ENCODE measurements around the gene PBXIP1. TPM values are rescaled to one million over a fixed set of nuclear protein-coding genes. Genes with fewer than 3 reads are reported as not detected.

The PBXIP1 gene
- total RNA-seq, 1 experiment from 2014 or later, result 26.5 TPM

DNA sequence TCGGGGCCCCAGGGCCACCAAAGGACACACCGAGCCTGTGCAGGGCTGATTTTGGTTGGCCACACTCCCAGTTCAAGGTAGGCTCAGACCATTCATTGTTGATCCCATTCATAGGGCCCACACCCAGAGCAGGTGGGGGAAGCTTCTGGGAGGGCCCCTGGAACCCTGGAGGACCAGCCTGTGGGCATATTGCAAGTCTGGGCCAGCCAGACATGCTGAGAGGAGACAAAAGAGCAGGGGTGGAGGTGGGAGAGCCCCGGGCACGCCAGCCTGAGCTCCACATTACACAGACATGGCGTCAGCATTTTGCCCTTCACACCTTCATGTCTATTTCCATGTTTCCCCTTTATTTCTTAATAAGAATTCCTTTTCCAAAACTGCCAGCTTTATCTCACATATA, 45.0 kb downstream of the PBXIP1 start:
- POLR2A ChIA-PET, result no interaction called here
- H3K9me3 Mint-ChIP-seq, result peaks cover 35% of the 10 kb centered on the region
- peaks cover 8% of the 10 kb centered on the region for H3K27me3 Mint-ChIP-seq (ENCODE audit: low read depth)
- no peak overlapping the region for H3K4me3 Mint-ChIP-seq
- ATAC-seq (no peak), DNase-seq (ENCODE audit: low spot score) (no peak)
- no peak overlapping the region for H3K27ac Mint-ChIP-seq
- no peak for TF ChIP-seq TEAD1 (CRISPR knock-in tag; IDR thresholded peaks at IDR 0.05)
- TF ChIP-seq, protein P1, sequence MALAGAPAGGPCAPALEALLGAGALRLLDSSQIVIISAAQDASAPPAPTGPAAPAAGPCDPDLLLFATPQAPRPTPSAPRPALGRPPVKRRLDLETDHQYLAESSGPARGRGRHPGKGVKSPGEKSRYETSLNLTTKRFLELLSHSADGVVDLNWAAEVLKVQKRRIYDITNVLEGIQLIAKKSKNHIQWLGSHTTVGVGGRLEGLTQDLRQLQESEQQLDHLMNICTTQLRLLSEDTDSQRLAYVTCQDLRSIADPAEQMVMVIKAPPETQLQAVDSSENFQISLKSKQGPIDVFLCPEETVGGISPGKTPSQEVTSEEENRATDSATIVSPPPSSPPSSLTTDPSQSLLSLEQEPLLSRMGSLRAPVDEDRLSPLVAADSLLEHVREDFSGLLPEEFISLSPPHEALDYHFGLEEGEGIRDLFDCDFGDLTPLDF (CRISPR knock-in tag; IDR thresholded peaks at IDR 0.05), result no peak
- TF ChIP-seq, protein P2, sequence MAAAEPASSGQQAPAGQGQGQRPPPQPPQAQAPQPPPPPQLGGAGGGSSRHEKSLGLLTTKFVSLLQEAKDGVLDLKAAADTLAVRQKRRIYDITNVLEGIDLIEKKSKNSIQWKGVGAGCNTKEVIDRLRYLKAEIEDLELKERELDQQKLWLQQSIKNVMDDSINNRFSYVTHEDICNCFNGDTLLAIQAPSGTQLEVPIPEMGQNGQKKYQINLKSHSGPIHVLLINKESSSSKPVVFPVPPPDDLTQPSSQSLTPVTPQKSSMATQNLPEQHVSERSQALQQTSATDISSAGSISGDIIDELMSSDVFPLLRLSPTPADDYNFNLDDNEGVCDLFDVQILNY (CRISPR knock-in tag; IDR thresholded peaks at IDR 0.05), result no peak
- TF ChIP-seq KAT7 (CRISPR knock-in tag; IDR thresholded peaks at IDR 0.05; ENCODE audit: borderline replicate concordance), result no peak
- no peak for TF ChIP-seq GTF2I (CRISPR knock-in tag; conservative IDR thresholded peaks at IDR 0.05)
- TF ChIP-seq, protein P3, sequence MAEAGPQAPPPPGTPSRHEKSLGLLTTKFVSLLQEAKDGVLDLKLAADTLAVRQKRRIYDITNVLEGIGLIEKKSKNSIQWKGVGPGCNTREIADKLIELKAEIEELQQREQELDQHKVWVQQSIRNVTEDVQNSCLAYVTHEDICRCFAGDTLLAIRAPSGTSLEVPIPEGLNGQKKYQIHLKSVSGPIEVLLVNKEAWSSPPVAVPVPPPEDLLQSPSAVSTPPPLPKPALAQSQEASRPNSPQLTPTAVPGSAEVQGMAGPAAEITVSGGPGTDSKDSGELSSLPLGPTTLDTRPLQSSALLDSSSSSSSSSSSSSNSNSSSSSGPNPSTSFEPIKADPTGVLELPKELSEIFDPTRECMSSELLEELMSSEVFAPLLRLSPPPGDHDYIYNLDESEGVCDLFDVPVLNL (CRISPR knock-in tag; IDR thresholded peaks at IDR 0.05; ENCODE audit: borderline replicate concordance, low read depth), result no peak
- no peak for TF ChIP-seq RORB (CRISPR knock-in tag; IDR thresholded peaks at IDR 0.05)
- no peak for TF ChIP-seq ZNF232 (CRISPR knock-in tag; IDR thresholded peaks at IDR 0.05)
- TF ChIP-seq, protein P4, sequence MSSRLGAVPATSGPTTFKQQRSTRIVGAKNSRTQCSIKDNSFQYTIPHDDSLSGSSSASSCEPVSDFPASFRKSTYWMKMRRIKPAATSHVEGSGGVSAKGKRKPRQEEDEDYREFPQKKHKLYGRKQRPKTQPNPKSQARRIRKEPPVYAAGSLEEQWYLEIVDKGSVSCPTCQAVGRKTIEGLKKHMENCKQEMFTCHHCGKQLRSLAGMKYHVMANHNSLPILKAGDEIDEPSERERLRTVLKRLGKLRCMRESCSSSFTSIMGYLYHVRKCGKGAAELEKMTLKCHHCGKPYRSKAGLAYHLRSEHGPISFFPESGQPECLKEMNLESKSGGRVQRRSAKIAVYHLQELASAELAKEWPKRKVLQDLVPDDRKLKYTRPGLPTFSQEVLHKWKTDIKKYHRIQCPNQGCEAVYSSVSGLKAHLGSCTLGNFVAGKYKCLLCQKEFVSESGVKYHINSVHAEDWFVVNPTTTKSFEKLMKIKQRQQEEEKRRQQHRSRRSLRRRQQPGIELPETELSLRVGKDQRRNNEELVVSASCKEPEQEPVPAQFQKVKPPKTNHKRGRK (CRISPR knock-in tag; IDR thresholded peaks at IDR 0.05; ENCODE audit: borderline replicate concordance), result no peak
- TF ChIP-seq, protein P5, sequence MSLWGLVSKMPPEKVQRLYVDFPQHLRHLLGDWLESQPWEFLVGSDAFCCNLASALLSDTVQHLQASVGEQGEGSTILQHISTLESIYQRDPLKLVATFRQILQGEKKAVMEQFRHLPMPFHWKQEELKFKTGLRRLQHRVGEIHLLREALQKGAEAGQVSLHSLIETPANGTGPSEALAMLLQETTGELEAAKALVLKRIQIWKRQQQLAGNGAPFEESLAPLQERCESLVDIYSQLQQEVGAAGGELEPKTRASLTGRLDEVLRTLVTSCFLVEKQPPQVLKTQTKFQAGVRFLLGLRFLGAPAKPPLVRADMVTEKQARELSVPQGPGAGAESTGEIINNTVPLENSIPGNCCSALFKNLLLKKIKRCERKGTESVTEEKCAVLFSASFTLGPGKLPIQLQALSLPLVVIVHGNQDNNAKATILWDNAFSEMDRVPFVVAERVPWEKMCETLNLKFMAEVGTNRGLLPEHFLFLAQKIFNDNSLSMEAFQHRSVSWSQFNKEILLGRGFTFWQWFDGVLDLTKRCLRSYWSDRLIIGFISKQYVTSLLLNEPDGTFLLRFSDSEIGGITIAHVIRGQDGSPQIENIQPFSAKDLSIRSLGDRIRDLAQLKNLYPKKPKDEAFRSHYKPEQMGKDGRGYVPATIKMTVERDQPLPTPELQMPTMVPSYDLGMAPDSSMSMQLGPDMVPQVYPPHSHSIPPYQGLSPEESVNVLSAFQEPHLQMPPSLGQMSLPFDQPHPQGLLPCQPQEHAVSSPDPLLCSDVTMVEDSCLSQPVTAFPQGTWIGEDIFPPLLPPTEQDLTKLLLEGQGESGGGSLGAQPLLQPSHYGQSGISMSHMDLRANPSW (CRISPR knock-in tag; conservative IDR thresholded peaks at IDR 0.05; ENCODE audit: low read depth), result no peak
- TF ChIP-seq ZNF671 (CRISPR knock-in tag; IDR thresholded peaks at IDR 0.05), result no peak
- TF ChIP-seq, protein P6, sequence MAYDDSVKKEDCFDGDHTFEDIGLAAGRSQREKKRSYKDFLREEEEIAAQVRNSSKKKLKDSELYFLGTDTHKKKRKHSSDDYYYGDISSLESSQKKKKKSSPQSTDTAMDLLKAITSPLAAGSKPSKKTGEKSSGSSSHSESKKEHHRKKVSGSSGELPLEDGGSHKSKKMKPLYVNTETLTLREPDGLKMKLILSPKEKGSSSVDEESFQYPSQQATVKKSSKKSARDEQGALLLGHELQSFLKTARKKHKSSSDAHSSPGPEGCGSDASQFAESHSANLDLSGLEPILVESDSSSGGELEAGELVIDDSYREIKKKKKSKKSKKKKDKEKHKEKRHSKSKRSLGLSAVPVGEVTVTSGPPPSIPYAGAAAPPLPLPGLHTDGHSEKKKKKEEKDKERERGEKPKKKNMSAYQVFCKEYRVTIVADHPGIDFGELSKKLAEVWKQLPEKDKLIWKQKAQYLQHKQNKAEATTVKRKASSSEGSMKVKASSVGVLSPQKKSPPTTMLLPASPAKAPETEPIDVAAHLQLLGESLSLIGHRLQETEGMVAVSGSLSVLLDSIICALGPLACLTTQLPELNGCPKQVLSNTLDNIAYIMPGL (CRISPR knock-in tag; IDR thresholded peaks at IDR 0.05), result no peak
- TF ChIP-seq, protein P7, sequence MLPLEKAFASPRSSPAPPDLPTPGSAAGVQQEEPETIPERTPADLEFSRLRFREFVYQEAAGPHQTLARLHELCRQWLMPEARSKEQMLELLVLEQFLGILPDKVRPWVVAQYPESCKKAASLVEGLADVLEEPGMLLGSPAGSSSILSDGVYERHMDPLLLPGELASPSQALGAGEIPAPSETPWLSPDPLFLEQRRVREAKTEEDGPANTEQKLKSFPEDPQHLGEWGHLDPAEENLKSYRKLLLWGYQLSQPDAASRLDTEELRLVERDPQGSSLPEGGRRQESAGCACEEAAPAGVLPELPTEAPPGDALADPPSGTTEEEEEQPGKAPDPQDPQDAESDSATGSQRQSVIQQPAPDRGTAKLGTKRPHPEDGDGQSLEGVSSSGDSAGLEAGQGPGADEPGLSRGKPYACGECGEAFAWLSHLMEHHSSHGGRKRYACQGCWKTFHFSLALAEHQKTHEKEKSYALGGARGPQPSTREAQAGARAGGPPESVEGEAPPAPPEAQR (CRISPR knock-in tag; IDR thresholded peaks at IDR 0.05), result no peak
- TF ChIP-seq IRF2 (CRISPR knock-in tag; IDR thresholded peaks at IDR 0.05; ENCODE audit: borderline replicate concordance, low read depth), result no peak
- TF ChIP-seq, protein P8, sequence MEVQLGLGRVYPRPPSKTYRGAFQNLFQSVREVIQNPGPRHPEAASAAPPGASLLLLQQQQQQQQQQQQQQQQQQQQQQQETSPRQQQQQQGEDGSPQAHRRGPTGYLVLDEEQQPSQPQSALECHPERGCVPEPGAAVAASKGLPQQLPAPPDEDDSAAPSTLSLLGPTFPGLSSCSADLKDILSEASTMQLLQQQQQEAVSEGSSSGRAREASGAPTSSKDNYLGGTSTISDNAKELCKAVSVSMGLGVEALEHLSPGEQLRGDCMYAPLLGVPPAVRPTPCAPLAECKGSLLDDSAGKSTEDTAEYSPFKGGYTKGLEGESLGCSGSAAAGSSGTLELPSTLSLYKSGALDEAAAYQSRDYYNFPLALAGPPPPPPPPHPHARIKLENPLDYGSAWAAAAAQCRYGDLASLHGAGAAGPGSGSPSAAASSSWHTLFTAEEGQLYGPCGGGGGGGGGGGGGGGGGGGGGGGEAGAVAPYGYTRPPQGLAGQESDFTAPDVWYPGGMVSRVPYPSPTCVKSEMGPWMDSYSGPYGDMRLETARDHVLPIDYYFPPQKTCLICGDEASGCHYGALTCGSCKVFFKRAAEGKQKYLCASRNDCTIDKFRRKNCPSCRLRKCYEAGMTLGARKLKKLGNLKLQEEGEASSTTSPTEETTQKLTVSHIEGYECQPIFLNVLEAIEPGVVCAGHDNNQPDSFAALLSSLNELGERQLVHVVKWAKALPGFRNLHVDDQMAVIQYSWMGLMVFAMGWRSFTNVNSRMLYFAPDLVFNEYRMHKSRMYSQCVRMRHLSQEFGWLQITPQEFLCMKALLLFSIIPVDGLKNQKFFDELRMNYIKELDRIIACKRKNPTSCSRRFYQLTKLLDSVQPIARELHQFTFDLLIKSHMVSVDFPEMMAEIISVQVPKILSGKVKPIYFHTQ (CRISPR knock-in tag; IDR thresholded peaks at IDR 0.05), result no peak
- TF ChIP-seq OVOL2 (CRISPR knock-in tag; IDR thresholded peaks at IDR 0.05; ENCODE audit: borderline replicate concordance), result no peak
- TF ChIP-seq, protein P9, sequence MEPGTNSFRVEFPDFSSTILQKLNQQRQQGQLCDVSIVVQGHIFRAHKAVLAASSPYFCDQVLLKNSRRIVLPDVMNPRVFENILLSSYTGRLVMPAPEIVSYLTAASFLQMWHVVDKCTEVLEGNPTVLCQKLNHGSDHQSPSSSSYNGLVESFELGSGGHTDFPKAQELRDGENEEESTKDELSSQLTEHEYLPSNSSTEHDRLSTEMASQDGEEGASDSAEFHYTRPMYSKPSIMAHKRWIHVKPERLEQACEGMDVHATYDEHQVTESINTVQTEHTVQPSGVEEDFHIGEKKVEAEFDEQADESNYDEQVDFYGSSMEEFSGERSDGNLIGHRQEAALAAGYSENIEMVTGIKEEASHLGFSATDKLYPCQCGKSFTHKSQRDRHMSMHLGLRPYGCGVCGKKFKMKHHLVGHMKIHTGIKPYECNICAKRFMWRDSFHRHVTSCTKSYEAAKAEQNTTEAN (CRISPR knock-in tag; IDR thresholded peaks at IDR 0.05), result no peak
- no peak for TF ChIP-seq ETV6 (CRISPR knock-in tag; IDR thresholded peaks at IDR 0.05)
- no peak for TF ChIP-seq GRHL2 (CRISPR knock-in tag; IDR thresholded peaks at IDR 0.05; ENCODE audit: insufficient replicate concordance, severe bottlenecking)
- CTCF ChIA-PET, result no interaction called here
- H3K4me1 Mint-ChIP-seq, result 0 out of 2 replicates have a peak, but pooled peaks cover 3% of the 10 kb centered on the region
- peaks cover 19% of the 10 kb centered on the region for H3K36me3 Mint-ChIP-seq

Measured in WTC11 (cell line).